HepG2 (cell line): ENCODE measurements around the gene ETV2. TPM values are rescaled to one million over a fixed set of nuclear protein-coding genes. Genes with fewer than 3 reads are reported as not detected.

ENCODE experiments used
- ATAC-seq: fragments of 200-7000 bp; cut with Tn5 transposase; 3 replicates; pipeline ENCODE4 v1.9.1; 2020; ENCODE audit warnings: mild to moderate bottlenecking, moderate library complexity
- BruUV-seq: library from RNA; stranded (reverse); fragments of 400-500 nt; replicated peaks from 2 replicates; lab custom pipeline; 2021; lab: Mats Ljungman, UMichigan
- CTCF ChIA-PET: fragments of 300-600 bp; formaldehyde crosslinking; extraction: SDS; loops from one replicate; lab custom pipeline; 2021; ENCODE audit warnings: low total read pairs, inconsistent platforms, low intra/inter-chr PET ratio; lab: Yijun Ruan, JAX
- POLR2A ChIA-PET: fragments of 350-600 bp; sonication (Branson Sonifier 250); formaldehyde crosslinking; loops from one replicate; lab custom pipeline; 2020; ENCODE audit warnings: antibody characterized with exemption, inconsistent platforms; lab: Yijun Ruan, JAX
- DNase-seq: peaks from one replicate; pipeline ENCODE4 v3.0.0-alpha.2; 2015; ENCODE audit warnings: low spot score
- FAIRE-seq: peaks from 3 replicates; lab custom pipeline; 2011; peaks lifted over from hg19 to GRCh38; lab: Jason Lieb, UNC
- H2AFZ ChIP-seq: one replicate; pipeline ENCODE4 v1.6.1; 2011; ENCODE audit warnings: low read length, inconsistent platforms
- H3K27ac ChIP-seq: fragments of 300-600 bp; 3 replicates; pipeline ENCODE4 v1.8.0; 2011; ENCODE audit warnings: mixed run types, mild to moderate bottlenecking, mixed read lengths, low read length, inconsistent platforms; ENCODE audit not compliant: insufficient read depth; ENCODE audit errors: extremely low read length
- H3K27me3 ChIP-seq, 2 experiments: fragments of 200-600 bp in 1 of 2; 2 replicates in 1 of 2; 3 replicates in 1 of 2; pipeline versions ENCODE4 v1.6.0 to v1.8.0; 2011; ENCODE audit warnings: low read length in 2 of 2, mild to moderate bottlenecking in 2 of 2, moderate library complexity in 2 of 2, inconsistent platforms in 1 of 2; ENCODE audit not compliant: insufficient read depth in 2 of 2, control insufficient read depth in 1 of 2
- H3K36me3 ChIP-seq, 2 experiments: fragments of 200-600 bp in 1 of 2; replicated peaks in 1 of 2; 2 replicates in 1 of 2; 3 replicates in 1 of 2; pipeline versions ENCODE4 v1.5.1 to v1.8.0; 2011; ENCODE audit warnings: low read length in 2 of 2, inconsistent platforms in 1 of 2; ENCODE audit not compliant: insufficient read depth in 2 of 2, control insufficient read depth in 1 of 2
- H3K4me1 ChIP-seq: 2 replicates; pipeline ENCODE4 v1.5.1; 2012; ENCODE audit warnings: low read length, inconsistent platforms; ENCODE audit not compliant: insufficient read depth
- H3K4me2 ChIP-seq: 2 replicates; pipeline ENCODE4 v1.6.0; 2011; ENCODE audit warnings: low read depth, low read length, inconsistent platforms
- H3K4me3 ChIP-seq, 3 experiments: fragments of 200-600 bp in 1 of 3; sonication (generic), shearing (Covaris generic) in 1 of 3; replicated peaks in 1 of 3; 2 replicates each; pipeline ENCODE4 v1.5.1; 2011 to 2016; ENCODE audit warnings: low read length in 3 of 3, inconsistent platforms in 2 of 3, low read depth in 2 of 3, mild to moderate bottlenecking in 2 of 3, control low read depth in 1 of 3, mixed read lengths in 1 of 3; ENCODE audit not compliant: insufficient read depth in 1 of 3
- H3K79me2 ChIP-seq: one replicate; pipeline ENCODE4 v1.6.1; 2011; ENCODE audit warnings: low read length, inconsistent platforms; ENCODE audit not compliant: insufficient read depth
- H3K9ac ChIP-seq: 2 replicates; pipeline ENCODE4 v1.6.0; 2011; ENCODE audit warnings: mild to moderate bottlenecking, low read depth, low read length, inconsistent platforms; ENCODE audit not compliant: insufficient read depth
- H3K9me3 ChIP-seq: 2 replicates; pipeline ENCODE4 v1.5.1; 2012; ENCODE audit warnings: mild to moderate bottlenecking, low read length
- H4K20me1 ChIP-seq: 2 replicates; pipeline ENCODE4 v1.6.0; 2011; ENCODE audit warnings: inconsistent platforms, mild to moderate bottlenecking, low read length, moderate library complexity; ENCODE audit not compliant: insufficient read depth
- CBFB ChIP-seq: sonication (generic); formaldehyde crosslinking; IDR thresholded peaks from 2 replicates; pipeline ENCODE4 v1.4.0; 2020; ENCODE audit warnings: missing genetic modification reagents
- CCAR2 ChIP-seq: fragments of 200-400 bp; formaldehyde crosslinking; optimal IDR thresholded peaks from 2 replicates; pipeline ENCODE3; 2018; ENCODE audit warnings: low read depth, mild to moderate bottlenecking, low read length, moderate library complexity
- FOSL1 ChIP-seq: sonication (generic); formaldehyde crosslinking; IDR thresholded peaks from 2 replicates; pipeline ENCODE4 v1.9.0; 2021; ENCODE audit warnings: missing genetic modification reagents, borderline replicate concordance
- HDAC2 ChIP-seq: sonication (generic); formaldehyde crosslinking; IDR thresholded peaks from 2 replicates; pipeline ENCODE4 v1.4.0; 2020; ENCODE audit warnings: missing genetic modification reagents
- KLF15 ChIP-seq: sonication (generic); formaldehyde crosslinking; IDR thresholded peaks from 2 replicates; pipeline ENCODE4 v1.8.1; 2023; ENCODE audit warnings: borderline replicate concordance, mild to moderate bottlenecking, inconsistent platforms, missing genetic modification reagents, mixed read lengths
- MED8 ChIP-seq: sonication (generic); formaldehyde crosslinking; IDR thresholded peaks from 2 replicates; pipeline ENCODE4 v1.8.1; 2023; ENCODE audit warnings: mild to moderate bottlenecking, missing genetic modification reagents; ENCODE audit not compliant: insufficient replicate concordance
- MYNN ChIP-seq: sonication (generic); formaldehyde crosslinking; IDR thresholded peaks from 2 replicates; pipeline ENCODE4 v1.4.0; 2020; ENCODE audit warnings: mild to moderate bottlenecking, low read depth, missing genetic modification reagents
- NFE2L1 ChIP-seq: sonication (generic); formaldehyde crosslinking; IDR thresholded peaks from 2 replicates; pipeline ENCODE4 v1.4.0; 2020; ENCODE audit warnings: missing genetic modification reagents, mild to moderate bottlenecking, borderline replicate concordance
- NPAS2 ChIP-seq: sonication (generic); formaldehyde crosslinking; IDR thresholded peaks from 2 replicates; pipeline ENCODE4 v1.8.0; 2022; ENCODE audit warnings: mild to moderate bottlenecking, missing genetic modification reagents, borderline replicate concordance
- SAP130 ChIP-seq: IDR thresholded peaks from 2 replicates; pipeline ENCODE4 v1.6.1; 2016; ENCODE audit warnings: low read depth
- THRA ChIP-seq: sonication (generic); formaldehyde crosslinking; IDR thresholded peaks from 2 replicates; pipeline ENCODE4 v1.4.0; 2020; ENCODE audit warnings: missing genetic modification reagents, borderline replicate concordance
- XBP1 ChIP-seq: sonication (generic); formaldehyde crosslinking; IDR thresholded peaks from 2 replicates; pipeline ENCODE4 v1.5.0; 2020; ENCODE audit warnings: missing genetic modification reagents
- ZNF326 ChIP-seq: sonication (generic); formaldehyde crosslinking; IDR thresholded peaks from 2 replicates; pipeline ENCODE4 v1.4.0; 2020; ENCODE audit warnings: missing genetic modification reagents, borderline replicate concordance
- ZNF382 ChIP-seq: sonication (generic); formaldehyde crosslinking; IDR thresholded peaks from 2 replicates; pipeline ENCODE4 v1.5.0; 2020; ENCODE audit warnings: missing genetic modification reagents, mild to moderate bottlenecking, borderline replicate concordance
- WGBS: methylation state at CpG from one replicate; pipeline ENCODE4 v1.1.6; 2017; ENCODE audit warnings: low lambda C conversion rate; 5-methylcytosine and 5-hydroxymethylcytosine counted together
- in situ Hi-C: cut with HindIII; loops from 2 replicates; pipeline ENCODE4 v1.10.0; 2017; ENCODE audit warnings: low pct_unique_long_range_greater_than_20kb; ENCODE audit not compliant: extremely low pct_ligation_motif_present
- intact Hi-C: fragments of 100-400 bp; cut with micrococcal nuclease; formaldehyde crosslinking; loops from one replicate; pipeline ENCODE4 v1.10.0; 2022; ENCODE audit not compliant: unreplicated experiment
- polyA plus RNA-seq, 8 experiments: library from polyadenylated mRNA; depleted of rRNA in 3 of 8; stranded (reverse) in 7 of 8; unstranded in 1 of 8; fragments of >200 nt; fragmentation: Illumina TruSeq in 4 of 8; extraction: Trizol in 4 of 8; gene quantifications; 2 replicates each; pipeline versions ENCODE4 v1.2.1 to v1.2.3, GENCODE V29; 2011 to 2016; ENCODE audit warnings: low read depth in 4 of 8, missing spikeins in 1 of 8, mixed read lengths in 1 of 8; ENCODE audit not compliant: insufficient read depth in 1 of 8
- total RNA-seq, 5 experiments: library from RNA; depleted of rRNA; stranded (reverse); fragments of >200 nt; fragmentation: Illumina TruSeq; extraction: Trizol; gene quantifications; 2 replicates each; pipeline ENCODE4 v1.2.3, GENCODE V29; 2016; ENCODE audit warnings: low read depth in 1 of 5
- TF ChIP-seq, protein P1 (sequence below): sonication (generic); formaldehyde crosslinking; IDR thresholded peaks from 2 replicates; pipeline ENCODE4 v1.4.0; 2020; ENCODE audit warnings: missing genetic modification reagents, borderline replicate concordance

ETV2 gene
- total and polyA plus RNA-seq, 2 of the 13 experiments (the other 11 are each of a cell fraction or from before 2014, with no cell fraction given) = 0.07 to 0.20 TPM

DNA sequence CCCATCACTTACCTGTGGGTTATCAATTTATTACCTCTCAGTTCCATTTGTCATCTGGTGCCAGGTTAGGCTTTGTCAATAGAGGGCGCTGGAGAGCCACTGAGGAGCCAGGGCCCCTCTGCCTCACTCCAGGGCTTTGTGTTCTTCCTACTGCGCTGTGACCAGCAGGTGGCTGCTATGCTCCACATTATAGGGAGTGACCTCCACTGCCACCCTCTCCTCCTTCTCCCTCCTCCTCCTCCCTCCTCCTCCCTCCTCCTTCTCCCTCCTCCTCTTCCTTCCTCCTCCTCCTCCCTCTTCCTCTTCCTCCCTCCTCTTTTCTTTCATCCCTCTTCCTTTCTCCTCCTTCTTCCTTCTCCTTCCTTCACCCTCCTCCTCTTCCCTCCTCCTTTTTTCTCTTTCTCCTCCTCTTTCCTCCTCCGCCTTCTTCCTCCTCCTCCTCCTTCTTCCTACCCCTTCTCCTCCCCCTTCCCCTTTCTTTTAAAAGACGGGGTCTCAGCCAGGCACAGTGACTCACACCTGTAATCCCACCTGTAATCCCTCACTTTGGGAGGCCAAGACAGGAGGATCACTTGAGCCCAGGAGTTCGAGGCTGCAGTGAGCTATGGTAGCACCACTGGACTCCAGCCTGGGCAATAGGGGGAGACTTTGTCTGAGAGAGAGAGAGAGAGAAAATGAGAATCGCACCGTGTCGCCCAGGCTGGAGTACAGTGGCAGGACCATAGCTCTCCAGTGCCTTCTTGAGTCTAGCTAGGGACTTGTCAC lies 52.5 kb downstream of the ETV2 start:
- no peaks in the 10 kb centered on the region for H3K36me3 ChIP-seq
- no peak overlapping the region for H2AFZ ChIP-seq
- POLR2A ChIA-PET = interaction anchor here (0.9 kb wide), 1 partner anchor 126 kb away, joined by 5 read pairs; no protein-coding TSS in a partner anchor
- intact Hi-C loops (loop anchor here (1.0 to 10.0 kb wide), 3 partner anchors 22 to 121 kb away; partner anchors contain the start of genes IGFLR1, LIN37, PRODH2 and PSENEN), in situ Hi-C loops (loop anchor here (10.0 kb wide), 1 partner anchor 121 kb away; the partner anchor contains the start of gene PRODH2)
- FAIRE-seq (peak; percentile 94), DNase-seq (peak; percentile 81), ATAC-seq (peak; percentile 96)
- H3K9me3 ChIP-seq = no peaks in the 10 kb centered on the region
- H3K27me3 ChIP-seq = no peaks in the 10 kb centered on the region
- no peak overlapping the region for H3K27ac ChIP-seq
- peaks cover 32% of the 10 kb centered on the region for H3K4me1 ChIP-seq
- no peaks in the 10 kb centered on the region for H4K20me1 ChIP-seq
- 36% methylated on average over 8 of the region's 8 CpGs for WGBS
- H3K9ac ChIP-seq = no peak overlapping the region
- H3K4me2 ChIP-seq = no peak overlapping the region
- CTCF ChIA-PET = interaction anchor here (0.6 to 6.1 kb wide), 11 partner anchors 8 to 237 kb away, joined by 3 to 201 read pairs (median 5); partner anchors contain the start of gene KMT2B
- H3K4me3 ChIP-seq = no peak overlapping the region
- no peaks in the 10 kb centered on the region for H3K79me2 ChIP-seq
- BruUV-seq = no TSS peak
- TF ChIP-seq MED8 (CRISPR knock-in tag) = no peak
- no peak for TF ChIP-seq ZNF326 (CRISPR knock-in tag)
- TF ChIP-seq KLF15 (CRISPR knock-in tag) = no peak
- no peak for TF ChIP-seq XBP1
- TF ChIP-seq NPAS2 (CRISPR knock-in tag) = no peak
- 0 out of 2 replicates have a peak, but pooled peaks have one; percentile 18 for TF ChIP-seq HDAC2
- TF ChIP-seq CCAR2 = peak; percentile 88
- TF ChIP-seq CBFB (CRISPR knock-in tag) = 0 out of 2 replicates have a peak, but pooled peaks have one; percentile 36
- TF ChIP-seq, protein P1, sequence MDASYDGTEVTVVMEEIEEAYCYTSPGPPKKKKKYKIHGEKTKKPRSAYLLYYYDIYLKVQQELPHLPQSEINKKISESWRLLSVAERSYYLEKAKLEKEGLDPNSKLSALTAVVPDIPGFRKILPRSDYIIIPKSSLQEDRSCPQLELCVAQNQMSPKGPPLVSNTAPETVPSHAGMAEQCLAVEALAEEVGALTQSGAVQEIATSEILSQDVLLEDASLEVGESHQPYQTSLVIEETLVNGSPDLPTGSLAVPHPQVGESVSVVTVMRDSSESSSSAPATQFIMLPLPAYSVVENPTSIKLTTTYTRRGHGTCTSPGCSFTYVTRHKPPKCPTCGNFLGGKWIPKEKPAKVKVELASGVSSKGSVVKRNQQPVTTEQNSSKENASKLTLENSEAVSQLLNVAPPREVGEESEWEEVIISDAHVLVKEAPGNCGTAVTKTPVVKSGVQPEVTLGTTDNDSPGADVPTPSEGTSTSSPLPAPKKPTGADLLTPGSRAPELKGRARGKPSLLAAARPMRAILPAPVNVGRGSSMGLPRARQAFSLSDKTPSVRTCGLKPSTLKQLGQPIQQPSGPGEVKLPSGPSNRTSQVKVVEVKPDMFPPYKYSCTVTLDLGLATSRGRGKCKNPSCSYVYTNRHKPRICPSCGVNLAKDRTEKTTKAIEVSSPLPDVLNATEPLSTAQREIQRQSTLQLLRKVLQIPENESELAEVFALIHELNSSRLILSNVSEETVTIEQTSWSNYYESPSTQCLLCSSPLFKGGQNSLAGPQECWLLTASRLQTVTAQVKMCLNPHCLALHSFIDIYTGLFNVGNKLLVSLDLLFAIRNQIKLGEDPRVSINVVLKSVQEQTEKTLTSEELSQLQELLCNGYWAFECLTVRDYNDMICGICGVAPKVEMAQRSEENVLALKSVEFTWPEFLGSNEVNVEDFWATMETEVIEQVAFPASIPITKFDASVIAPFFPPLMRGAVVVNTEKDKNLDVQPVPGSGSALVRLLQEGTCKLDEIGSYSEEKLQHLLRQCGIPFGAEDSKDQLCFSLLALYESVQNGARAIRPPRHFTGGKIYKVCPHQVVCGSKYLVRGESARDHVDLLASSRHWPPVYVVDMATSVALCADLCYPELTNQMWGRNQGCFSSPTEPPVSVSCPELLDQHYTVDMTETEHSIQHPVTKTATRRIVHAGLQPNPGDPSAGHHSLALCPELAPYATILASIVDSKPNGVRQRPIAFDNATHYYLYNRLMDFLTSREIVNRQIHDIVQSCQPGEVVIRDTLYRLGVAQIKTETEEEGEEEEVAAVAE (CRISPR knock-in tag) = peak; percentile 62; the same call in 1 of the 2 replicates
- no peak for TF ChIP-seq NFE2L1 (CRISPR knock-in tag)
- peak; percentile 72 for TF ChIP-seq THRA (CRISPR knock-in tag)
- TF ChIP-seq ZNF382 (CRISPR knock-in tag) = no peak
- TF ChIP-seq SAP130 = peak; percentile 65
- no peak for TF ChIP-seq FOSL1 (CRISPR knock-in tag)
- no peak for TF ChIP-seq MYNN (CRISPR knock-in tag)
